Loucy (cell line): Measurements from ENCODE around the gene MYH9.
A peak's percentile ranks its signal among the peaks of the same experiment; 100 is the strongest.

Experiments used
- H2AFZ ChIP-seq: fragments of 200-600 bp; sonication (generic); 2 replicates; pipeline ENCODE4 v1.6.0; 2016; ENCODE audit warnings: antibody characterized with exemption, mild to moderate bottlenecking, low read length, moderate library complexity
- H3F3A ChIP-seq: fragments of 200-600 bp; 2 replicates; pipeline ENCODE4 v1.6.0; 2016; ENCODE audit warnings: antibody characterized with exemption, low read depth, mild to moderate bottlenecking
- H3K27me3 ChIP-seq: fragments of 200-600 bp; sonication (generic); 2 replicates; pipeline ENCODE4 v1.6.1; 2014; ENCODE audit warnings: low read length, mild to moderate bottlenecking; ENCODE audit not compliant: insufficient read depth, poor library complexity, severe bottlenecking
- H3K36me3 ChIP-seq: fragments of 200-600 bp; sonication (generic); 2 replicates; pipeline ENCODE4 v1.6.1; 2016; ENCODE audit warnings: low read length; ENCODE audit not compliant: insufficient read depth
- H3K4me1 ChIP-seq: fragments of 200-600 bp; sonication (generic); 2 replicates; pipeline ENCODE4 v1.5.1; 2014; ENCODE audit warnings: low read length, mild to moderate bottlenecking; ENCODE audit not compliant: insufficient read depth, poor library complexity, severe bottlenecking
- H3K4me2 ChIP-seq: fragments of 200-600 bp; sonication (generic); 2 replicates; pipeline ENCODE4 v1.6.0; 2014; ENCODE audit warnings: antibody characterized with exemption, low read length, low read depth, mild to moderate bottlenecking; ENCODE audit not compliant: poor library complexity, severe bottlenecking
- H3K4me3 ChIP-seq: fragments of 200-600 bp; sonication (generic); 2 replicates; pipeline ENCODE4 v1.5.1; 2014; ENCODE audit warnings: low read length, mild to moderate bottlenecking, mixed read lengths; ENCODE audit not compliant: poor library complexity, severe bottlenecking
- H3K79me2 ChIP-seq: fragments of 200-600 bp; sonication (generic); 2 replicates; pipeline ENCODE4 v1.6.1; 2014; ENCODE audit warnings: low read length; ENCODE audit not compliant: insufficient read depth
- H3K9ac ChIP-seq: fragments of 200-600 bp; sonication (generic); 2 replicates; pipeline ENCODE4 v1.6.0; 2014; ENCODE audit warnings: mild to moderate bottlenecking, low read depth, low read length, moderate library complexity; ENCODE audit not compliant: poor library complexity, severe bottlenecking
- H3K9me2 ChIP-seq: fragments of 200-600 bp; sonication (generic); replicated peaks from 2 replicates; pipeline ENCODE4 v1.6.1; 2016; ENCODE audit warnings: low read depth, low read length, mixed read lengths
- H3K9me3 ChIP-seq: fragments of 200-600 bp; sonication (generic); 2 replicates; pipeline ENCODE4 v1.6.1; 2014; ENCODE audit warnings: mild to moderate bottlenecking, antibody characterized with exemption, low read length, low read depth; ENCODE audit not compliant: insufficient read depth
- H4K20me1 ChIP-seq: fragments of 200-600 bp; sonication (generic); 2 replicates; pipeline ENCODE4 v1.6.0; 2014; ENCODE audit warnings: antibody characterized with exemption, low read length, mild to moderate bottlenecking; ENCODE audit not compliant: insufficient read depth, poor library complexity, severe bottlenecking
- EZH2phosphoT487 ChIP-seq: fragments of 200-600 bp; IDR thresholded peaks from 2 replicates; pipeline ENCODE4 v1.6.1; 2018; ENCODE audit warnings: antibody characterized with exemption, mild to moderate bottlenecking, moderate library complexity, borderline replicate concordance
- TF ChIP-seq, protein P1 (sequence below): fragments of 200-600 bp; sonication (generic); conservative IDR thresholded peaks from 2 replicates; pipeline ENCODE4 v1.5.1; 2014; ENCODE audit warnings: mild to moderate bottlenecking, antibody characterized with exemption, low read length

The MYH9 gene

GRCh38 chr22:36333644-36334043, 54.1 kb downstream of the MYH9 start:
- Histone ChIP-seq H3K9ac (peak overlapping the region; percentile 96), H3K27me3 (no peaks in the 10 kb centered on the region), H4K20me1 (peaks cover 28% of the 10 kb centered on the region), H3F3A (peaks cover 21% of the 10 kb centered on the region), H2AFZ (no peak overlapping the region), H3K9me2 (no peaks in the 10 kb centered on the region), H3K79me2 (peaks cover 95% of the 10 kb centered on the region), H3K36me3 (peaks cover 76% of the 10 kb centered on the region), H3K4me3 (no peak overlapping the region), H3K9me3 (no peaks in the 10 kb centered on the region), H3K4me2 (no peak overlapping the region), H3K4me1 (peaks cover 54% of the 10 kb centered on the region)
- TF ChIP-seq EZH2phosphoT487, result no peak
- TF ChIP-seq, protein P1, sequence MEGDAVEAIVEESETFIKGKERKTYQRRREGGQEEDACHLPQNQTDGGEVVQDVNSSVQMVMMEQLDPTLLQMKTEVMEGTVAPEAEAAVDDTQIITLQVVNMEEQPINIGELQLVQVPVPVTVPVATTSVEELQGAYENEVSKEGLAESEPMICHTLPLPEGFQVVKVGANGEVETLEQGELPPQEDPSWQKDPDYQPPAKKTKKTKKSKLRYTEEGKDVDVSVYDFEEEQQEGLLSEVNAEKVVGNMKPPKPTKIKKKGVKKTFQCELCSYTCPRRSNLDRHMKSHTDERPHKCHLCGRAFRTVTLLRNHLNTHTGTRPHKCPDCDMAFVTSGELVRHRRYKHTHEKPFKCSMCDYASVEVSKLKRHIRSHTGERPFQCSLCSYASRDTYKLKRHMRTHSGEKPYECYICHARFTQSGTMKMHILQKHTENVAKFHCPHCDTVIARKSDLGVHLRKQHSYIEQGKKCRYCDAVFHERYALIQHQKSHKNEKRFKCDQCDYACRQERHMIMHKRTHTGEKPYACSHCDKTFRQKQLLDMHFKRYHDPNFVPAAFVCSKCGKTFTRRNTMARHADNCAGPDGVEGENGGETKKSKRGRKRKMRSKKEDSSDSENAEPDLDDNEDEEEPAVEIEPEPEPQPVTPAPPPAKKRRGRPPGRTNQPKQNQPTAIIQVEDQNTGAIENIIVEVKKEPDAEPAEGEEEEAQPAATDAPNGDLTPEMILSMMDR, result no peak

DNA sequence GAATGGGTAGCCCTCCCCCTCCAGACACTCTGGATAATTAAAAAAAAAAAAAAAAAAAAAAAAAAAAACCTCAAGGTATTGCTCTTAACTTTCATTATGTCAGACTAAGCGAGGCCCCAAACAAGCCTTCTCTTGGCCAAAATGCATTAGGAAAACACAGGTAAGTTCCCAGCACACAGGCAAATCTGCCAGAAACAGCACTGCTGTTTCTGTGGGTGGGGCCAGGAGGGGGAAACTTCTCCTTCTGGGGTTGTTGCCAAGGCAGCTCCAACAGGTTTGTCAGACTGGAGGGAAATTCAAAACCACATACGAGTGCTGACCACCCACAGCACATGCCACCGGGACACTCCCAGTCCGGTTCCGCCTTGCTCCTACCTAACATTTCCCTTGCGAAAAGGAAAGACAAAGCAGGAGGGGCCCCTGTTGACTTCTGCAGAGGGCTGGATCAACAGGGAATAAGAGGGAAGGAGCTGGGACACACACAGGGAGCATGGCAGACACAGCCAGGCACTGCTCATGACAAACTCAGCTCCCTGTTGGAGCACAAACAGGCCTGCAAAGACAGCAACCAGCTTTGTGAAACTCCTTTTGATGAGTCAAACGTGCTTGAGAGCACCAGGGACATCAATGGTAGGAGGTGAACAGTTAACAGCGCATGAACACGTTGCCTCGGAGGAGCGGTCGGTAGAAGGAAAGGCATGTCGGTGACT, 55.0 kb downstream of the MYH9 start:
- Histone ChIP-seq H3K9ac (peak overlapping the region; percentile 96), H3K4me3 (peak overlapping the region; percentile 74), H3K4me2 (peak overlapping the region; percentile 94), H3K9me3 (no peaks in the 10 kb centered on the region), H3K4me1 (peaks cover 63% of the 10 kb centered on the region), H3K36me3 (peaks cover 73% of the 10 kb centered on the region), H3K9me2 (no peaks in the 10 kb centered on the region), H3K27me3 (no peaks in the 10 kb centered on the region), H2AFZ (no peak overlapping the region), H3F3A (peaks cover 27% of the 10 kb centered on the region), H4K20me1 (peaks cover 31% of the 10 kb centered on the region), H3K79me2 (peaks cover 96% of the 10 kb centered on the region)
- TF ChIP-seq, protein P1, result no peak
- no peak for TF ChIP-seq EZH2phosphoT487

DNA sequence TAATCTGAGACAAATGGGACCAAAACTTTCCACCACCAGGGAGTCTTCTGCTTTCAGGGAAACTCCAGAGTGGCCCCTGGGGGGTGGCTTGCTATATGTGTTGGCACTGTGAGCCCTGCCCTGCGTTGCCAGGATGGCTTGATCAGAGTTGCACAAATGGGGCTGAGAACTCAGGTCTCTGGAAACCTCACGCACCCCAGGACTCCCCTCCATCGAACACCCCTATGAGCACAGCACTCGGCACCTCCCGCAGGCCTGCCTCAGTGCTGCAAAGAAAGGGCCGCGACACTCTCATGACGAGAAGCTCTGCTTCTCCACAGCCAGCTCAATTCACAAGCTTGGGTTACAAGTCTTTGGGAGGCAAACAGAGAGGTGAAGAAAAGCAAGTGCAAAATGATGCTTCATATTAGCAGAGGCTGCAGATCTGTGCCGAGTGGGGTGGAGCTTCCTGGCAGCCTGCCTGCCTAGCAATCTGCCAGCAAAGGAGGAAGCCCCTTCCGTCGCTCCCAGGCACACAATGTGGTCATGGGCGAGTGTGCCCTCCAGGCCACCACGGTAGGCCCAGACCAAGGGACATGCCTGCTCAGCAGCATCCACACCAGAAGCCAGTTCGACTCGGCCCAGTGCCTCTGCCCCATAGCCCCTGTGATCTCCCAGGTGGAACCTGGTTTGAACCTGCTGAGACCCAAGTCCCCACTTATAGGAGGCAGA, 55.7 kb downstream of the MYH9 start:
- no peaks in the 10 kb centered on the region for H3K9me3 ChIP-seq
- no peaks in the 10 kb centered on the region for H3K9me2 ChIP-seq
- peaks cover 96% of the 10 kb centered on the region for H3K79me2 ChIP-seq
- TF ChIP-seq EZH2phosphoT487, result no peak
- TF ChIP-seq, protein P1, result 0 out of 2 replicates have a peak, but pooled peaks have one; percentile 5
- peaks cover 70% of the 10 kb centered on the region for H3K4me1 ChIP-seq
- H2AFZ ChIP-seq, result no peak overlapping the region
- H3K9ac ChIP-seq, result peak overlapping the region; percentile 96
- peak overlapping the region; percentile 74 for H3K4me3 ChIP-seq
- peaks cover 30% of the 10 kb centered on the region for H4K20me1 ChIP-seq
- H3K36me3 ChIP-seq, result peaks cover 73% of the 10 kb centered on the region
- no peaks in the 10 kb centered on the region for H3K27me3 ChIP-seq
- H3F3A ChIP-seq, result peaks cover 27% of the 10 kb centered on the region
- H3K4me2 ChIP-seq, result peak overlapping the region; percentile 94
